PFSK-1 (cell line): ENCODE measurements around the gene TMEM61.

Experiments used
- POLR2AphosphoS5 ChIP-seq: IDR thresholded peaks from 2 replicates; pipeline ENCODE4 v1.6.1; 2012; ENCODE audit warnings: low read depth, mild to moderate bottlenecking, control low read depth, low read length, moderate library complexity
- SIN3A ChIP-seq: IDR thresholded peaks from 2 replicates; pipeline ENCODE4 v1.6.1; 2012; ENCODE audit warnings: mild to moderate bottlenecking, low read length, moderate library complexity, borderline replicate concordance; ENCODE audit not compliant: insufficient read depth
- TAF1 ChIP-seq: IDR thresholded peaks from 2 replicates; pipeline ENCODE4 v1.6.1; 2012; ENCODE audit warnings: low read length, control low read depth, borderline replicate concordance; ENCODE audit not compliant: insufficient read depth

DNA sequence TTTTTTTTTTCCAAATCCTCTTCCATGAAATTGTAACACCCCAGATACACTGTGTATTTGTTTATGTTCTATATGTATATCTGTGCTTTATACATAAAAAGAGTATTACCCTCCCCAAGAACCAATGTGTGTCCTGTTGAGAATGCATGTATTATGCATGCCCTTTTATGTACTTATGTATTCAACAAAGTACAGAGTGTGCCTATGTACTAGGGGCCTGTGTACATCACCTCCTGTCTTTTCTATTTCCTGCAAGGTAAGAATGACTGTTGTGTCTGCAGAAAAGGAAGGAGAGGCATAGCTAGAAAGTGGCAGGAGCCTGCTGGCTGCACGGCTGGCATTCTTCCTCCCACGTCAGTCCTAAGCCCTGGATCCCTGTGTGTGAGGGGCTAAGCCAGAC lies 7.0 kb downstream of the TMEM61 start:
- TF ChIP-seq POLR2AphosphoS5 (no peak), TAF1 (no peak), SIN3A (no peak)
